Measurements from ENCODE around the gene IER5.

DNA sequence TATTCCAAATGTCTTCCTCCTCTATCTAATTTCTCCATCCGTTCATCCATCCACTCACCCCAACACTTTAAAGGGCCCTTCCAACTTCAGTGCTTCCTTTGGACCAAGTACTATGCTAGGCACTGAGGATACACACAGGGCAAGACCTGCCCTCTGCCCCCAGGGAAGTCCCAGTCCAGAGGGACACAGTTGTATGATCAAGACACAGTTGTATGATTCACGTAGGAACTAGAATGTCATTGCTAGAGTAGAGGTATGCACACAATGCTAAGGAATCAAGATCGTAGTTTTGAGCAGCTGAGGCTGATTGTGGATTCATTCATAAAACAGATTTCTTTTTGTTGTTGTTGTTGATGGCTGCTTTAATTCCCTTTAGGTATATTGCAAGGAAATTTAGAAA, 11.6 kb upstream of the IER5 start:
- TF ChIP-seq, protein P1, sequence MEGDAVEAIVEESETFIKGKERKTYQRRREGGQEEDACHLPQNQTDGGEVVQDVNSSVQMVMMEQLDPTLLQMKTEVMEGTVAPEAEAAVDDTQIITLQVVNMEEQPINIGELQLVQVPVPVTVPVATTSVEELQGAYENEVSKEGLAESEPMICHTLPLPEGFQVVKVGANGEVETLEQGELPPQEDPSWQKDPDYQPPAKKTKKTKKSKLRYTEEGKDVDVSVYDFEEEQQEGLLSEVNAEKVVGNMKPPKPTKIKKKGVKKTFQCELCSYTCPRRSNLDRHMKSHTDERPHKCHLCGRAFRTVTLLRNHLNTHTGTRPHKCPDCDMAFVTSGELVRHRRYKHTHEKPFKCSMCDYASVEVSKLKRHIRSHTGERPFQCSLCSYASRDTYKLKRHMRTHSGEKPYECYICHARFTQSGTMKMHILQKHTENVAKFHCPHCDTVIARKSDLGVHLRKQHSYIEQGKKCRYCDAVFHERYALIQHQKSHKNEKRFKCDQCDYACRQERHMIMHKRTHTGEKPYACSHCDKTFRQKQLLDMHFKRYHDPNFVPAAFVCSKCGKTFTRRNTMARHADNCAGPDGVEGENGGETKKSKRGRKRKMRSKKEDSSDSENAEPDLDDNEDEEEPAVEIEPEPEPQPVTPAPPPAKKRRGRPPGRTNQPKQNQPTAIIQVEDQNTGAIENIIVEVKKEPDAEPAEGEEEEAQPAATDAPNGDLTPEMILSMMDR (conservative IDR thresholded peaks at IDR 0.05; ENCODE audit: low read depth, low read length): no peak
- no peak for TF ChIP-seq EZH2phosphoT487 (IDR thresholded peaks at IDR 0.05; ENCODE audit: borderline replicate concordance, low read length)
